Gastrocnemius medialis (tissue), 4 donors: ENCODE results near the gene ATXN10. TPM values are rescaled to one million over a fixed set of nuclear protein-coding genes. Genes with fewer than 3 reads are reported as not detected.

Source experiments
- ATAC-seq, 2 donors: fragments of 150-250 bp; one replicate each; pipeline ENCODE4 v1.9.1; 2016
- DNase-seq, 2 donors: peaks; one replicate each; pipeline ENCODE4 v3.0.0-alpha.2; 2019
- H3K27ac ChIP-seq, 4 donors: fragments of 200-600 bp; sonication (generic); 1 replicate in 1 of 4; 2 replicates in 3 of 4; pipeline ENCODE4 v1.5.1; 2016 to 2018; ENCODE audit warnings: mild to moderate bottlenecking in 2 of 4, moderate library complexity in 1 of 4
- H3K27me3 ChIP-seq, 3 donors: fragments of 200-600 bp; sonication (generic) in 2 of 3; 1 replicate in 1 of 3; 2 replicates in 2 of 3; pipeline versions ENCODE4 v1.5.1 to v1.6.0; 2016 to 2019; ENCODE audit warnings: mild to moderate bottlenecking in 1 of 3, moderate library complexity in 1 of 3
- H3K36me3 ChIP-seq, 2 donors: fragments of 200-600 bp; sonication (generic) in 1 of 2; one replicate each; pipeline ENCODE4 v1.5.1; 2017 to 2018
- H3K4me1 ChIP-seq, 2 donors: fragments of 200-600 bp; sonication (generic) in 1 of 2; one replicate each; pipeline ENCODE4 v1.5.1; 2016 to 2017; ENCODE audit warnings: mild to moderate bottlenecking in 2 of 2
- H3K4me3 ChIP-seq, 4 donors: fragments of 200-600 bp; sonication (generic) in 3 of 4; 1 replicate in 1 of 4; 2 replicates in 3 of 4; pipeline ENCODE4 v1.5.1; 2016 to 2019; ENCODE audit warnings: mild to moderate bottlenecking in 2 of 4
- H3K9me3 ChIP-seq, 3 donors: fragments of 200-600 bp; sonication (generic) in 2 of 3; 1 replicate in 1 of 3; 2 replicates in 2 of 3; pipeline ENCODE4 v1.5.1; 2016 to 2019
- CTCF ChIP-seq, 5 experiments: fragments of 450-650 bp in 3 of 5; fragments of 200-600 bp in 2 of 5; sonication (generic) in 2 of 5; IDR thresholded peaks in 4 of 5; conservative IDR thresholded peaks in 1 of 5; 1 replicate in 4 of 5; 2 replicates in 1 of 5; pipeline ENCODE4 v1.5.1; 2016 to 2019; ENCODE audit warnings: antibody characterized with exemption in 5 of 5, mild to moderate bottlenecking in 3 of 5, moderate library complexity in 3 of 5
- POLR2A ChIP-seq, 2 donors: fragments of 450-650 bp; IDR thresholded peaks; one replicate each; pipeline ENCODE4 v1.6.1; 2017; ENCODE audit warnings: antibody characterized with exemption in 2 of 2, mild to moderate bottlenecking in 2 of 2, moderate library complexity in 2 of 2
- in situ Hi-C, 4 donors: fragments of 200-750 bp; cut with MboI; loops; one replicate each; pipeline versions ENCODE4 v1.15.0 to v1.8.0; 2017; ENCODE audit warnings: low sequenced_read_pairs in 4 of 4
- intact Hi-C: fragments of 100-400 bp; cut with DNase I; formaldehyde crosslinking; loops from one replicate; pipeline ENCODE4 v1.15.1; 2023; ENCODE audit warnings: low total_unique reads
- total RNA-seq, 4 donors: library from RNA; depleted of rRNA; stranded (reverse); fragments of >200 nt; gene quantifications; one replicate each; pipeline versions ENCODE4 v1.1.0 to v1.2.3, GENCODE V29; 2016

Gene ATXN10
- total RNA-seq, 4 donors from 2014 or later: 52.9 to 98.9 (median 78.5) TPM

- intact Hi-C loops (no loop called here), in situ Hi-C loops (no loop called here)
- Histone ChIP-seq H3K9me3 (no peaks in the 10 kb centered on the region), H3K27me3 (peaks cover 61 to 70% (median 66%) of the 10 kb centered on the region in 3 donors), H3K36me3 (no peaks in the 10 kb centered on the region), H3K4me1 (peaks cover 4 to 5% of the 10 kb centered on the region in 2 donors), H3K27ac (no peak overlapping the region), H3K4me3 (no peak overlapping the region)
- no peak for DNase-seq
- TF ChIP-seq POLR2A (IDR thresholded peaks at IDR 0.05): no peak
- TF ChIP-seq CTCF (IDR thresholded peaks at IDR 0.05 in 4 of 5, conservative IDR thresholded peaks at IDR 0.05 in 1 of 5): no peak
- no peak for ATAC-seq
Measured at GRCh38 chr22:45880091-45880715, 208.6 kb downstream of the ATXN10 start.

- in situ Hi-C loops (no loop called here), intact Hi-C loops (no loop called here)
- H3K27me3 ChIP-seq: peaks cover 61 to 72% (median 70%) of the 10 kb centered on the region in 3 donors
- TF ChIP-seq POLR2A (IDR thresholded peaks at IDR 0.05) (no peak), CTCF (IDR thresholded peaks at IDR 0.05 in 4 of 5, conservative IDR thresholded peaks at IDR 0.05 in 1 of 5) (no peak)
- no peaks in the 10 kb centered on the region for H3K9me3 ChIP-seq
- peaks cover 4 to 5% of the 10 kb centered on the region in 2 donors for H3K4me1 ChIP-seq
- no peak overlapping the region for H3K4me3 ChIP-seq
- H3K36me3 ChIP-seq: no peaks in the 10 kb centered on the region
- H3K27ac ChIP-seq: no peak overlapping the region
- no peak for DNase-seq
- ATAC-seq: no peak
Measured at GRCh38 chr22:45880716-45881523, 209.3 kb downstream of the ATXN10 start.

- H3K27me3 ChIP-seq: peaks cover 61 to 77% (median 70%) of the 10 kb centered on the region in 3 donors
Measured at GRCh38 chr22:45881524-45881875, 209.9 kb downstream of the ATXN10 start.

More at GRCh38 chr22:45881524-45881875, 209.9 kb downstream of the ATXN10 start:
- H3K4me1 ChIP-seq: peaks cover 4 to 5% of the 10 kb centered on the region in 2 donors
- H3K4me3 ChIP-seq: no peak overlapping the region
- in situ Hi-C loops: no loop called here
- DNase-seq: no peak
- intact Hi-C loops: no loop called here
- H3K27ac ChIP-seq: no peak overlapping the region
- no peak for TF ChIP-seq CTCF (IDR thresholded peaks at IDR 0.05 in 4 of 5, conservative IDR thresholded peaks at IDR 0.05 in 1 of 5)
- no peak for TF ChIP-seq POLR2A (IDR thresholded peaks at IDR 0.05)
- ATAC-seq: no peak
- no peaks in the 10 kb centered on the region for H3K9me3 ChIP-seq
- H3K36me3 ChIP-seq: no peaks in the 10 kb centered on the region
